GM23338 (cell line): Measurements from ENCODE around the gene TCEA2. TPM values are rescaled to one million over a fixed set of nuclear protein-coding genes. Genes with fewer than 3 reads are reported as not detected.

Source experiments
- ATAC-seq: fragments of 200-7000 bp; cut with Tn5 transposase; 3 replicates; pipeline ENCODE4 v1.9.1; 2020
- DNase-seq: peaks from one replicate; pipeline ENCODE4 v3.0.0-alpha.2; 2015; ENCODE audit warnings: low spot score
- H2AFZ ChIP-seq: fragments of 200-600 bp; sonication (generic); 2 replicates; pipeline ENCODE4 v1.8.0; 2016; ENCODE audit warnings: antibody characterized with exemption, mild to moderate bottlenecking, moderate library complexity
- H3F3A ChIP-seq: fragments of 200-600 bp; sonication (generic); replicated peaks from 2 replicates; pipeline ENCODE4 v1.8.0; 2017; ENCODE audit warnings: antibody characterized with exemption, mixed run types, low read depth
- H3K27ac ChIP-seq: fragments of 200-600 bp; sonication (generic); 2 replicates; pipeline ENCODE4 v1.6.1; 2016; ENCODE audit warnings: low read depth
- H3K27me3 ChIP-seq: fragments of 200-600 bp; sonication (generic); 2 replicates; pipeline ENCODE4 v1.8.0; 2016; ENCODE audit warnings: mild to moderate bottlenecking, mixed run types, moderate library complexity; ENCODE audit not compliant: insufficient read depth
- H3K36me3 ChIP-seq: fragments of 200-600 bp; sonication (generic); 2 replicates; pipeline ENCODE4 v1.8.0; 2016; ENCODE audit warnings: mild to moderate bottlenecking; ENCODE audit not compliant: insufficient read depth
- H3K4me1 ChIP-seq: fragments of 200-600 bp; sonication (generic); 2 replicates; pipeline ENCODE4 v1.8.0; 2016; ENCODE audit warnings: mild to moderate bottlenecking, moderate library complexity; ENCODE audit not compliant: insufficient read depth
- H3K4me2 ChIP-seq: fragments of 200-600 bp; sonication (generic); 2 replicates; pipeline ENCODE4 v1.7.1; 2017; ENCODE audit warnings: mixed run types
- H3K4me3 ChIP-seq: fragments of 200-600 bp; sonication (generic); 2 replicates; pipeline ENCODE4 v1.6.1; 2016; ENCODE audit warnings: mixed run types
- H3K79me2 ChIP-seq: fragments of 200-600 bp; sonication (generic); replicated peaks from 2 replicates; pipeline ENCODE4 v1.8.0; 2017; ENCODE audit warnings: mild to moderate bottlenecking; ENCODE audit not compliant: insufficient read depth
- H3K9me2 ChIP-seq: fragments of 200-600 bp; sonication (generic); 2 replicates; pipeline ENCODE4 v1.8.0; 2017; ENCODE audit not compliant: insufficient read depth
- H4K20me1 ChIP-seq: fragments of 200-600 bp; sonication (generic); replicated peaks from 2 replicates; pipeline ENCODE4 v1.8.0; 2017; ENCODE audit warnings: mild to moderate bottlenecking; ENCODE audit not compliant: insufficient read depth
- H3K27ac Mint-ChIP-seq: 2 replicates; pipeline ENCODE4 v1.8.0; 2020; ENCODE audit warnings: inconsistent platforms, mild to moderate bottlenecking, moderate library complexity, mixed read lengths
- H3K27me3 Mint-ChIP-seq: 3 replicates; pipeline ENCODE4 v1.8.0; 2022; ENCODE audit warnings: low read depth, mild to moderate bottlenecking, moderate library complexity, mixed read lengths, inconsistent platforms; ENCODE audit not compliant: insufficient read depth, poor library complexity
- H3K36me3 Mint-ChIP-seq: 3 replicates; pipeline ENCODE4 v1.8.0; 2021; ENCODE audit warnings: low read depth, mild to moderate bottlenecking, inconsistent platforms, moderate library complexity, mixed read lengths
- H3K4me1 Mint-ChIP-seq: 3 replicates; pipeline ENCODE4 v1.8.0; 2020; ENCODE audit warnings: mild to moderate bottlenecking, inconsistent platforms, mixed read lengths
- H3K4me3 Mint-ChIP-seq: 3 replicates; pipeline ENCODE4 v1.8.0; 2021; ENCODE audit warnings: moderate library complexity, mild to moderate bottlenecking, inconsistent platforms, mixed read lengths
- H3K9me3 Mint-ChIP-seq: 3 replicates; pipeline ENCODE4 v1.8.0; 2020; ENCODE audit warnings: moderate library complexity, mild to moderate bottlenecking, inconsistent platforms, mixed read lengths
- CREB1 ChIP-seq: fragments of 250-450 bp; sonication (Bioruptor Pico); IDR thresholded peaks from 2 replicates; pipeline ENCODE4 v1.5.0; 2020; ENCODE audit warnings: low read depth, mild to moderate bottlenecking, moderate library complexity
- POLR2AphosphoS5 ChIP-seq: IDR thresholded peaks from 2 replicates; pipeline ENCODE4 v1.6.1; 2016; ENCODE audit warnings: antibody characterized with exemption, low read depth
- STAT1 ChIP-seq: IDR thresholded peaks from one replicate; pipeline ENCODE4 v1.6.1; 2016; ENCODE audit warnings: antibody characterized with exemption; ENCODE audit not compliant: unreplicated experiment
- ZNF114 ChIP-seq: fragments of 250-450 bp; sonication (Bioruptor Pico); IDR thresholded peaks from 2 replicates; pipeline ENCODE4 v1.5.0; 2020; ENCODE audit warnings: mild to moderate bottlenecking, moderate library complexity
- ZNF331 ChIP-seq: fragments of 250-450 bp; sonication (Bioruptor Pico); IDR thresholded peaks from 2 replicates; pipeline ENCODE4 v1.5.0; 2020; ENCODE audit warnings: low read depth, mild to moderate bottlenecking, moderate library complexity
- polyA plus RNA-seq: library from polyadenylated mRNA; unstranded; fragments of >200 nt; fragmentation: Nextera tagmentation; extraction: Ambion mirVana; gene quantifications from 2 replicates; pipeline ENCODE4 v1.2.1, GENCODE V29; 2016
- total RNA-seq: library from RNA; depleted of rRNA; stranded (reverse); fragments of >200 nt; shearing (Covaris generic); gene quantifications from 2 replicates; pipeline ENCODE4 v1.2.3, GENCODE V29; 2014
- TF ChIP-seq, protein P1 (sequence below): IDR thresholded peaks from one replicate; pipeline ENCODE4 v1.6.1; 2018; ENCODE audit warnings: antibody characterized with exemption; ENCODE audit not compliant: unreplicated experiment
- TF ChIP-seq, protein P2 (sequence below), 2 experiments: fragments of 200-600 bp in 1 of 2; sonication (generic) in 1 of 2; conservative IDR thresholded peaks; 2 replicates each; pipeline versions ENCODE4 v1.5.1 to v1.6.1; 2016 to 2017; ENCODE audit warnings: antibody characterized with exemption in 2 of 2, low read depth in 2 of 2, mild to moderate bottlenecking in 2 of 2, moderate library complexity in 1 of 2

Gene TCEA2
- total and polyA plus RNA-seq, 2 experiments from 2014 or later: 21.0 to 54.4 TPM

GRCh38 chr20:64038565-64039292, 24.3 kb upstream of the TCEA2 start:
- Histone ChIP-seq H3K4me3 (peak overlapping the region; percentile 79), H3K27ac (no peak overlapping the region), H3K4me2 (peak overlapping the region; percentile 91), H3F3A (peaks cover 10% of the 10 kb centered on the region; the same call in 1 of the 2 replicates), H3K79me2 (no peaks in the 10 kb centered on the region), H3K9me2 (no peaks in the 10 kb centered on the region), H3K4me1 (peaks cover 39% of the 10 kb centered on the region), H2AFZ (peak overlapping the region; percentile 89), H3K27me3 (peaks cover 61% of the 10 kb centered on the region), H3K36me3 (no peaks in the 10 kb centered on the region), H4K20me1 (no peaks in the 10 kb centered on the region)
- TF ChIP-seq, protein P1, sequence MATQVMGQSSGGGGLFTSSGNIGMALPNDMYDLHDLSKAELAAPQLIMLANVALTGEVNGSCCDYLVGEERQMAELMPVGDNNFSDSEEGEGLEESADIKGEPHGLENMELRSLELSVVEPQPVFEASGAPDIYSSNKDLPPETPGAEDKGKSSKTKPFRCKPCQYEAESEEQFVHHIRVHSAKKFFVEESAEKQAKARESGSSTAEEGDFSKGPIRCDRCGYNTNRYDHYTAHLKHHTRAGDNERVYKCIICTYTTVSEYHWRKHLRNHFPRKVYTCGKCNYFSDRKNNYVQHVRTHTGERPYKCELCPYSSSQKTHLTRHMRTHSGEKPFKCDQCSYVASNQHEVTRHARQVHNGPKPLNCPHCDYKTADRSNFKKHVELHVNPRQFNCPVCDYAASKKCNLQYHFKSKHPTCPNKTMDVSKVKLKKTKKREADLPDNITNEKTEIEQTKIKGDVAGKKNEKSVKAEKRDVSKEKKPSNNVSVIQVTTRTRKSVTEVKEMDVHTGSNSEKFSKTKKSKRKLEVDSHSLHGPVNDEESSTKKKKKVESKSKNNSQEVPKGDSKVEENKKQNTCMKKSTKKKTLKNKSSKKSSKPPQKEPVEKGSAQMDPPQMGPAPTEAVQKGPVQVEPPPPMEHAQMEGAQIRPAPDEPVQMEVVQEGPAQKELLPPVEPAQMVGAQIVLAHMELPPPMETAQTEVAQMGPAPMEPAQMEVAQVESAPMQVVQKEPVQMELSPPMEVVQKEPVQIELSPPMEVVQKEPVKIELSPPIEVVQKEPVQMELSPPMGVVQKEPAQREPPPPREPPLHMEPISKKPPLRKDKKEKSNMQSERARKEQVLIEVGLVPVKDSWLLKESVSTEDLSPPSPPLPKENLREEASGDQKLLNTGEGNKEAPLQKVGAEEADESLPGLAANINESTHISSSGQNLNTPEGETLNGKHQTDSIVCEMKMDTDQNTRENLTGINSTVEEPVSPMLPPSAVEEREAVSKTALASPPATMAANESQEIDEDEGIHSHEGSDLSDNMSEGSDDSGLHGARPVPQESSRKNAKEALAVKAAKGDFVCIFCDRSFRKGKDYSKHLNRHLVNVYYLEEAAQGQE: no peak
- TF ChIP-seq CREB1 (CRISPR knock-in tag) (peak; percentile 60), ZNF331 (CRISPR knock-in tag) (no peak), ZNF114 (CRISPR knock-in tag) (no peak), POLR2AphosphoS5 (0 out of 2 replicates have a peak, but pooled peaks have one; percentile 23), STAT1 (no peak)
- TF ChIP-seq, protein P2, sequence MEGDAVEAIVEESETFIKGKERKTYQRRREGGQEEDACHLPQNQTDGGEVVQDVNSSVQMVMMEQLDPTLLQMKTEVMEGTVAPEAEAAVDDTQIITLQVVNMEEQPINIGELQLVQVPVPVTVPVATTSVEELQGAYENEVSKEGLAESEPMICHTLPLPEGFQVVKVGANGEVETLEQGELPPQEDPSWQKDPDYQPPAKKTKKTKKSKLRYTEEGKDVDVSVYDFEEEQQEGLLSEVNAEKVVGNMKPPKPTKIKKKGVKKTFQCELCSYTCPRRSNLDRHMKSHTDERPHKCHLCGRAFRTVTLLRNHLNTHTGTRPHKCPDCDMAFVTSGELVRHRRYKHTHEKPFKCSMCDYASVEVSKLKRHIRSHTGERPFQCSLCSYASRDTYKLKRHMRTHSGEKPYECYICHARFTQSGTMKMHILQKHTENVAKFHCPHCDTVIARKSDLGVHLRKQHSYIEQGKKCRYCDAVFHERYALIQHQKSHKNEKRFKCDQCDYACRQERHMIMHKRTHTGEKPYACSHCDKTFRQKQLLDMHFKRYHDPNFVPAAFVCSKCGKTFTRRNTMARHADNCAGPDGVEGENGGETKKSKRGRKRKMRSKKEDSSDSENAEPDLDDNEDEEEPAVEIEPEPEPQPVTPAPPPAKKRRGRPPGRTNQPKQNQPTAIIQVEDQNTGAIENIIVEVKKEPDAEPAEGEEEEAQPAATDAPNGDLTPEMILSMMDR (conservative IDR thresholded peaks at IDR 0.05; ENCODE audit: low read depth in 2 of 2): peak; percentile 60 to 81
- Mint-ChIP-seq H3K9me3 (no peaks in the 10 kb centered on the region), H3K4me3 (peak overlapping the region; percentile 67), H3K27me3 (peaks cover 55% of the 10 kb centered on the region), H3K4me1 (peaks cover 32% of the 10 kb centered on the region), H3K27ac (no peak overlapping the region), H3K36me3 (peaks cover 6% of the 10 kb centered on the region)
- DNase-seq (peak; percentile 88), ATAC-seq (peak; percentile 69)
